Fibroblast of skin of scalp (primary cell): ENCODE data around the gene EDA.

Source experiments
- DNase-seq: peaks from one replicate; pipeline ENCODE4 v3.0.0-alpha.2; 2013

Gene EDA

DNA sequence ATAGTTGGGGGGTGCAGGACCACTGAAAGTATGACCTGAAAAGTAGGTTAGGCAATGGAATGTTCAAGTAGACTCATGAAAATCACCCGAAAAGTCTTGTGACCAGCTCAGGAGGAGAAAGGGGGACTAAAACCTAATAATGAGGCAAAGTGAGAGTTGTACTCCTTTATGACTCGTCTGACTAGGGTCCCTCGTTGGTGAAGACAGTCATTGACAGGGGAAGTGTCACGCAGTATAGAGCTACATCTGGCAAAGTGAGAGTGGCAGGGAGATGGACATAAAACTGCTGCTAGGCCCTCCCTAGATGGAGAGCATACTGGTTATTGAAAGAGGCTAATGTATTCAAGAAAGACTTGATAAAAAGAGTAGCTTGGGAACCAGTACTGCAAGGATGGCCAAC is 466.8 kb downstream of the EDA start:
- no peak for DNase-seq

DNA sequence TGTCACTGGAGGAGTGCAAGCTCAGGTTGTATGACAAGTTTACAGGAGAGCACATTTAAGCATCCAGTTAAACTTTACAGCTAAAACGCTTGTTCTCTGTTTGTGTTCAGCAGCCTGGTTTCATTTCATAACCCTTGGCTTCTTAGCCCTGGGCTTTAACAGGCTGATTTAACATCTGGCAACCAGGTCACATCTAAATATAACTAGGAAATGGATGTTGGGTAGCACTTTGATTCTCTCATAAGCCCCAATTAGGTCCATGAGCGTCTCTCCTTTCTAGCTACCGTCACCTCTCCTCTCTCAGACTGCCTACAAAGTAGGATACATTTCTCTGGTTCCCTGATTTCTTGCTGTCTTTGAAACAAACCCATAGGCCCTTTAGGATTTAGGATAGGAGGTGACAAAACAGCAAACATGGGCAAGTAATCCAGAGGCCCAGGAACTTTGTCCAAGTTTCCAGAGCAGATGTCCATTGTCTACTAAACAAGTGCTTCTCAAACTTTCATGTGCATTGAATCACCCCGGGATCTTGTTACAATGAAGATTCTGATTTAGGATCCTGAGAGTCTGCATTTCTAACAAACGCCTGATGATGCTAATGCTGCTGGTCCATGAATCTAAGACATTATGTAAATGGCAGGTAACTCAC is 468.8 kb downstream of the EDA start:
- no peak for DNase-seq

DNA sequence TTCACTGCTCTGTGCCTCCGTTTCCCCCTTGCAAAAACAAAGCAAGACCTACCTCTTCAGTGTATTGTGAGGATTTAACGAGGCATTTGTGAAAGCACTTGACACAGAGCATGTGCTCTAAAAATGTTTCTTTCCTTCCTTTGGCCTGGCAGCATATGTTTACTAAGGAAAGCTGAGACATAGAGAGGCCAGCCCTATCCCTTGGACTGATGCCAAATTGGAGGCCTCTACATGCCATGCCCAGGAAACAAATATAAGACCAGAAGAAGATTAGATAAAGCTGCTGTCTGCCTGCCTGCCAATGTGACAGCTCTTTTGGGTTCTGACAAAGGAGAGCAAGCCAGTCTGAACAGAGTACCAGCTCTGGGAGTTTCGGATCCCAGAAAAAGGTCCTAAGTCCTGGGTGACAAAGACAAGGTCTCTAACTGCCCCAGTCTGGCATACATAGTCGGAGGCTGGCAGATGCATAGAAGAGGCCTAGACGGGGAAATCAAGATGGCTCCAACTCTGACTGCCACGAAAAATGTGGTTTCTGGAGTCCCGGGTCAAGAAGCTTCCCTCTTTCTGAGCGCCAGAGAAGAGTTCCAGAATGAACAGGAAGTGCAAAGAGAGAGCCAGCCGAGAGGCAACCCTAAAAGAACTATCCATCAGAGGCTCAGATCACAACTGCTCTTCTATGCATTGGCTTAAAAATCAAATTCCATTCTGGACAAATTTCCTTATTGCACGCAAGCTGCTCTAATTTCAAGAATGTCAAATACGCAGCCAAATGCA is 472.1 kb downstream of the EDA start:
- peak; percentile 48 for DNase-seq

DNA sequence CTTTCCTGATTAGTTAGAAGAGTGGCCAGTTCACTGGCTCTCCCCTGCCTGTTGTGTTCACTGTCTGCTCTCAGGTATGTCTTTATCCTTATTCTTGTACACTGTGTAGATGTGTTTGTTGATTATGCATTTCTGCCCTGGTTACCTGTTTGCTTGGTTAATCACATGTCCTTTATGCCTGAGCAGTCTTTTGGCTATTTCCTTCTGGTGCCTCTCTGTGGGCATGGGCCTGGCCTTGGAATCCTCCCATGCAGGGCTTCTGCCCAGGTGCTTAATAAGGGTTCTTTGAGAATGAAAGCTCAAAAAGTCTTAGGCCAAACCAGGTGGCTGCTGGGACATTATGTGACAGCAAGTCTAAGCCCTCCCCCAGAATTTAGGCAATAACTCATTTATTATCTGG is 472.8 kb downstream of the EDA start:
- DNase-seq, result no peak
